Stimulated activated CD8-positive, alpha-beta memory T cell treated with anti-CD3 and anti-CD28 coated beads, Interleukin-12 subunit alpha, Interleukin-12 subunit beta, amount 100 ng/mL, for 24 hours (primary cell): ENCODE results near the gene SLC35B3.
"Not testable (repeated sequence)": the region's sequence is repeated elsewhere in the genome, so short reads cannot be mapped to it uniquely, and the experiment has no call there.

Experiments used
- DNase-seq: peaks from one replicate; pipeline ENCODE4 v3.0.0-alpha.2; 2020; ENCODE audit errors: extremely low read depth

Gene SLC35B3

GRCh38 chr6:8414844-8415243 lies 20.5 kb downstream of the SLC35B3 start:
- DNase-seq = no peak

GRCh38 chr6:8405946-8406345 lies 29.4 kb downstream of the SLC35B3 start:
- DNase-seq = not testable (repeated sequence)

DNA sequence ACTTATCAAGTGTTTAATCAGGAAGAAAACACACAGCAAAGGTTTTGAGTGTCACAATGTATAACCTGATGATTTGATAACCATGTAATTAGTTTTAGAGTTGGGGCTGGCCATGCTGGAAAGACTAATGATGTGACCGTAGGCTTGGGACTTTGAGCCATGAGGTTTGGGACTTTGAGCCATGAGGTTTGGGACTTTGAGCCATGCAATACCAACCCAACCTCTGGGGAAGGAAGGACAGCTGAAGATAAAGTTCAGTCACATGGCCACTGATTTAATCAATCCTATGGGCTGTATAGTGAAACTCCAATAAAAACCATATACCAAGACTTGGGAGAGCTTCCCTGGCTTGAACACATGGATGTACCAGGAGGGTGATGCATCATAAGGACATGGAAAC lies 32.8 kb downstream of the SLC35B3 start:
- no peak for DNase-seq

- DNase-seq = no peak
Observed at GRCh38 chr6:8400663-8401062, 34.7 kb downstream of the SLC35B3 start.

DNA sequence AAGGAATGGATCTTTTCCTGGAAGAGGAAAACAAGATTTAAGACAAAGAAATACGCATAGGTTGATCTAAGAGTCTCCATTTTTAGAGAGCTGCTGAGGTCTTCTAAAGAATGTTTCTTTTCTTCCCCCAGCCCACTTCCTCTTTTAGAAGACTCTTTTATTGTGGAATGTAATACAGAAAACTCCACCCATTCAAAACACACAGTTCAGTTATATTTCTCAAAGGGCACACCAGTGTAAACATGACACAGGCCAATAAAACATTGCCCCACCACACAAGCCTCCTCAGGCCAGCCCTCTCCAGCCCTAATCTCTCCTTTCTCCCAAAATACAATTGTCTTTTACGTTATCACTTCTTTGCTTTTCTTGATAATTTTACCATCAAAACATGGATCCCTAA lies 42.8 kb downstream of the SLC35B3 start:
- no peak for DNase-seq

- DNase-seq = no peak
Observed at GRCh38 chr6:8391934-8392333, 43.4 kb downstream of the SLC35B3 start.

DNA sequence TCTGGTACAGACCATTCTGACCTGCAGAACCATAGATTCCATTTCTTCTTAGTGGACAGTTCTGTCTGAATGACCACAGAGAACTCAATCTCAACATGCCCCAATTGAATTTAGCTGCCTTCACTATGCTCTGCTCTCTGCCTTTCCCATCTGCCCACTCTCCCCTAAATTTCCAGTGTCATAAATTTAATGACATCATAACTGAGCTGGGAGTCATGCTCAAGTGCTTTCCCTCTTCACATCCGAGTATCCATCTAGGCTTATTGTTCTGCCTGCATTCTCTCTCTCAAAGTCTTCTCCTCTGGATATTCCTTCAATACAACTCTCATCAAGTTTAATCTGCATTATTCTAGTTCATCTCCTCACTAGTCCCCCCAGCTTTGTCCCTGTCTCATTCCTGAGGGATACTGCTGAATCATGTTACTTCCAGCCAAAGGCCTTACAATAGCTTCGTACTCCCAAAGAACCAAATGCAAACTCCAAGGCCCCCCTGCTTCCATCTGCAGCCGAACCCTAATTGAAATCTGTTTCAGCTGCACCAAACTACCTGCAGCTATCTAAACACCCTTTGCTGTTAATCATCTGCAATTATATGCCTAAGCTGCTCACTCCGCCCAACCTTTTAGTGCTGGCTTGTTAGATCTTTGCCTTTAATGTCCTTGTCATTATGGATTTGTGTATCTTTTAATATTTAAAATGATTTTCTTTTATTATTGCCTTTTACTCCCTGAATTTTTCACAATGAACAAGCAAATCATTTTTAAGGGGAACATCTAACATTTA lies 46.1 kb downstream of the SLC35B3 start:
- no peak for DNase-seq

GRCh38 chr6:8387942-8388437 lies 47.4 kb downstream of the SLC35B3 start:
- no peak for DNase-seq

DNA sequence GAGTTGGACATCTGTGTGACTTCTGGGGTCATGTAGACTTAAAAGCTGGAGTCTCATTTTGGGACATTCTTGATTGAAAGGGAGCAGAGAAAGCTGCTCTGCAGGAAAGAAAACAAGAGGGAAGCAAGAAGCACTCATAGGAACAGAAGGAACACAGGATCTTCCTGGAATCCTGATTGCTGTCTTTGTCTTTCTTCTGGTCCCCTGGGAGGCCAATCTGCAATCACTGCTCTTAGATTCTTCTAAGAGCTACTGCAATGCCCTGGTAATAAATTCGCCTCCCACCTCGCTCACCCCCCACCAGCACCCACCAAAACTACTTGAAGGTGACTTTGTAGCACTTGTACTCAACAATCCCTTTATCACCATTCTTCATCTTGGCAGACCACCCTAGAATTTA lies 51.8 kb downstream of the SLC35B3 start:
- no peak for DNase-seq

DNA sequence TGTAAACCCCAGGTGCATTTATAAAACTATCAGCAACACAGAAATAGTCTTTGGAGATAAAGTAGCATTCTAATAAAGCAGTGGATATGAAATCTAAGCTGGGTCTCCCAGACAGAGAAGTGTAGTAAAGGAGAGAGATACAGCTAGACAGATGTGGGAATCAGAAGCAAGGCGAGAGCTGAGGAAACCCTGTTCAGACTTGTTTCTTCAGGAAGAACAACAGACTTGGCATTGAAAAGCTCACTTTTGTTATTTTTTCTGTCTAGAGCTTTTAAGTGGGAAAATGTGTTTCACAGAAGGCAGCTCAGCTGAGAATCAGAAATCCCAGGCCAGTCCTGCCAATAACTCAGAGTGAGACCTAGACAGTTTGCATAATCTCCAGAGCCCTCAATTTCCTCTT lies 52.9 kb downstream of the SLC35B3 start:
- DNase-seq = no peak

DNA sequence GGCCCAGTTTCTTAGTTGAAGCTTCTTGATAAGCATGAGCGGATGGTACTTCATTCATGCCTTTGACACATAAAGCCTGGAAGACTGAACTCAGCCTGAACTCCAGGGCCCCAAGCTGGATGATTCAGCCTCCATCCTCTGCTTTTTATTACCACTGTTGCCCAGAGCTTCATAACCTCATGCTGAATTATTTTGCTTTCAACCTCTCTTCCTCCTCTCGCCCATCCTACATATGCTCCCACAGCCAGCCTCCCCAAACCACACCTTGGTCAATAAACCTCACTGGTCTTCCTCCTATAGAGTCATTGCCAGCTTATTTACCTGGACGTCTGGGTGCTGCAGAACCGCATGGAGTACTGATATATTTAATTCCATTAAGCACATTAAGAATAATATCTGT lies 59.4 kb downstream of the SLC35B3 start:
- no peak for DNase-seq
